Measurements from ENCODE around the gene CHAF1A. TPM values are rescaled to one million over a fixed set of nuclear protein-coding genes. Genes with fewer than 3 reads are reported as not detected.
A peak's percentile ranks its signal among the peaks of the same experiment; 100 is the strongest.

CHAF1A gene
- total and polyA plus RNA-seq, 2 of the 8 experiments (the other 6 are each of a cell fraction or from before 2014, with no cell fraction given), result 122 to 147 TPM

DNA sequence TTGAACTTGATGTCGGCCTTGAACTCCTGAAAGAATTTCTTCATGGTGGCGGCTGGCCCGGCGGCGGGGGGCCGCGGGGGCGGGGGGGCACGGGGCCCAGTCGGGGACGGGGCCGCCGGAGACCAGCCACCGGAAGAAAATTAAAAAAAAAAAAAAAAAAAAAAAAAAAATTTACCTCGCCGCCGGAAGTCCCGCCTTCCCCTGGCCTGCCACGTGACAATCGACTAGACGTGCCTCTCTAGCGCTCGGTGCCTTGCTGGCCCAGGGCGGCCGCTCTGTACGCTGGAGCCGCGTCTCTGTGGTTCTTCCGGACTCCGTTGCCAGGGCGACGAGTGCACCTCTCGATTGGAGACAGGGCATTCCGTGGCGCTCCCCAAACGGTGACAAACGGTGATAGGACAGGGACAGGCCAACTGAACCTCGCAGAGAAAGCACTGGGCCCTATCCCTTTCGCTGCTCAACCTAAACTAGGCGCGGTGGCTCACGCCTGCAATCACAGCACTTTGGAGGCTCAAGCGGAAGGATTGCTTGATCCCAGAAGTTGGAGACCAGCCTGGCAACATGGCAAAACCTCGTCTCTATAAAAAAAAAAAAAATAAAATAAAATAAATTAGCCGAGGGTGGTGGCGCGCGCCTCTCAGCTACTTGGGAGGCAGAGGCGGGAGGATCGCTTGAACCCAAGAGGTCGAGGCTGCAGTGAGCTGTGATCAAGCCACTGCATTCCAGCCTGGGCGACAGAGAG is 55.4 kb downstream of the CHAF1A start, which contains the start of gene UBXN6 (continued):
- TF ChIP-seq SIN3A (conservative IDR thresholded peaks at IDR 0.05 in 1 of 2, IDR thresholded peaks at IDR 0.05 in 1 of 2; ENCODE audit: low read depth in 1 of 2, low read length in 2 of 2) (peak; percentile 85 to 98; a peak in 3 of 4 replicates), POLR2AphosphoS5 (IDR thresholded peaks at IDR 0.05; ENCODE audit: low read depth, low read length) (peak; percentile 43; the same call in 1 of the 2 replicates), KDM1A (IDR thresholded peaks at IDR 0.05; ENCODE audit: borderline replicate concordance, low read length) (no peak), YY1 (IDR thresholded peaks at IDR 0.05; ENCODE audit: low read depth, low read length) (no peak), EP300 (IDR thresholded peaks at IDR 0.05; ENCODE audit: borderline replicate concordance in 1 of 2, low read depth in 2 of 2, low read length in 2 of 2) (no peak), GABPA (IDR thresholded peaks at IDR 0.05; ENCODE audit: borderline replicate concordance, insufficient read depth, low read length) (peak; percentile 89), CBX8 (IDR thresholded peaks at IDR 0.05; ENCODE audit: borderline replicate concordance, low read depth, low read length) (no peak), TAF7 (optimal IDR thresholded peaks at IDR 0.05; ENCODE audit: borderline replicate concordance, low read depth, low read length) (no peak), POLR2A (IDR thresholded peaks at IDR 0.05; ENCODE audit: control extremely low read depth in 1 of 2, low read depth in 2 of 2, low read length in 2 of 2) (no peak; a peak in 1 of 3 replicates), ASH2L (IDR thresholded peaks at IDR 0.05; ENCODE audit: low read length) (no peak), CEBPB (IDR thresholded peaks at IDR 0.05; ENCODE audit: low read depth, low read length) (no peak), RXRA (IDR thresholded peaks at IDR 0.05; ENCODE audit: insufficient read depth, low read depth, low read length) (no peak), TBP (IDR thresholded peaks at IDR 0.05; ENCODE audit: low read depth, low read length) (peak; percentile 69; the same call in 1 of the 2 replicates), SUZ12 (IDR thresholded peaks at IDR 0.05; ENCODE audit: low read length) (no peak), BRCA1 (IDR thresholded peaks at IDR 0.05; ENCODE audit: low read depth, low read length) (no peak), RAD21 (IDR thresholded peaks at IDR 0.05 in 1 of 2, conservative IDR thresholded peaks at IDR 0.05 in 1 of 2; ENCODE audit: low read depth in 2 of 2, low read length in 2 of 2) (no peak), JUN (IDR thresholded peaks at IDR 0.05; ENCODE audit: low read depth, low read length) (no peak), KDM5A (IDR thresholded peaks at IDR 0.05; ENCODE audit: low read length) (no peak), POU5F1 (IDR thresholded peaks at IDR 0.05; ENCODE audit: low read depth, low read length) (no peak), TAF1 (IDR thresholded peaks at IDR 0.05; ENCODE audit: low read depth, low read length) (no peak; the same call in none of the 2 replicates), FOSL1 (IDR thresholded peaks at IDR 0.05; ENCODE audit: insufficient read depth, low read depth, low read length) (no peak), ZNF274 (IDR thresholded peaks at IDR 0.05; ENCODE audit: borderline replicate concordance, extremely low read depth, low read length) (no peak)
- TF ChIP-seq, protein P1, sequence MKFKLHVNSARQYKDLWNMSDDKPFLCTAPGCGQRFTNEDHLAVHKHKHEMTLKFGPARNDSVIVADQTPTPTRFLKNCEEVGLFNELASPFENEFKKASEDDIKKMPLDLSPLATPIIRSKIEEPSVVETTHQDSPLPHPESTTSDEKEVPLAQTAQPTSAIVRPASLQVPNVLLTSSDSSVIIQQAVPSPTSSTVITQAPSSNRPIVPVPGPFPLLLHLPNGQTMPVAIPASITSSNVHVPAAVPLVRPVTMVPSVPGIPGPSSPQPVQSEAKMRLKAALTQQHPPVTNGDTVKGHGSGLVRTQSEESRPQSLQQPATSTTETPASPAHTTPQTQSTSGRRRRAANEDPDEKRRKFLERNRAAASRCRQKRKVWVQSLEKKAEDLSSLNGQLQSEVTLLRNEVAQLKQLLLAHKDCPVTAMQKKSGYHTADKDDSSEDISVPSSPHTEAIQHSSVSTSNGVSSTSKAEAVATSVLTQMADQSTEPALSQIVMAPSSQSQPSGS (IDR thresholded peaks at IDR 0.05; ENCODE audit: low read length), result no peak
